HepG2 (cell line): ENCODE results near the gene MTRF1.

Source experiments
- BHLHE40 ChIP-seq: IDR thresholded peaks from 2 replicates; pipeline ENCODE4 v1.6.1; 2011; ENCODE audit warnings: low read length, improper control_type of control experiment
- ELF4 ChIP-seq: sonication (generic); formaldehyde crosslinking; IDR thresholded peaks from 2 replicates; pipeline ENCODE4 v1.5.0; 2020; ENCODE audit warnings: missing genetic modification reagents, mild to moderate bottlenecking, moderate library complexity, borderline replicate concordance
- ZNF564 ChIP-seq: sonication (generic); formaldehyde crosslinking; IDR thresholded peaks from 2 replicates; pipeline ENCODE4 v1.8.1; 2023; ENCODE audit warnings: mild to moderate bottlenecking, missing genetic modification reagents

DNA sequence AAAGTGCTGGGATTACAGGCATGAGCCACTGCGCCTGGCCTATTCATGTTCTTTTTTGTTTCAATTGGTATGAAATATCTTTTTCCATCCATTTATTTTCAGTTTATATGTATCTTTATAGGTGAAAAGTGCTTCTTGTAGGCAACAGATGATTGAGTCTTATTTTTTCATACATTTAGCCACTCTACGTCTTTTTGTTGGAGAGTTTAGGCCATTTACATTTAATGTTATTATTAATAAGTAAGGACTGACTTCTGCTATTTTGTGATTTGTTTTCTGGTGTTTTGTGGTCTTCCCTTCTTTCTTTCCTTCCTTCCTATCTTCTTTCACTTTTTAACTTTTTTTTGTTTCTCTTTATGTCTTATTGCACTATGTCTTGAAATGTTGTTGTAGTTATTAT is 52.3 kb downstream of the MTRF1 start:
- TF ChIP-seq ELF4 (CRISPR knock-in tag) (no peak), BHLHE40 (no peak), ZNF564 (CRISPR knock-in tag) (no peak)
